Endothelial cell of umbilical vein (primary cell): ENCODE measurements around the gene DIPK1C. TPM values are rescaled to one million over a fixed set of nuclear protein-coding genes. Genes with fewer than 3 reads are reported as not detected.
"Not testable (repeated sequence)": the region's sequence is repeated elsewhere in the genome, so short reads cannot be mapped to it uniquely, and the experiment has no call there.

Experiments
- BruUV-seq: library from RNA; stranded (reverse); fragments of 400-500 nt; replicated peaks from 2 replicates; lab custom pipeline; 2021; lab: Mats Ljungman, UMichigan
- CTCF ChIA-PET: fragments of 300-600, 350-600 bp; sonication (Branson Sonifier 250); formaldehyde crosslinking; loops from one replicate; lab custom pipeline; 2021; ENCODE audit warnings: antibody characterized with exemption, inconsistent platforms; lab: Charles Lee
- POLR2A ChIA-PET: fragments of 300-600, 350-600 bp; sonication (Branson Sonifier 250); formaldehyde crosslinking; loops from one replicate; lab custom pipeline; 2021; ENCODE audit warnings: antibody characterized with exemption, inconsistent platforms; lab: Charles Lee
- DNase-seq: peaks from one replicate; pipeline ENCODE4 v3.0.0-alpha.2; 2011; ENCODE audit warnings: low read depth, low spot score
- FAIRE-seq: peaks from 2 replicates; lab custom pipeline; 2011; peaks lifted over from hg19 to GRCh38; lab: Jason Lieb, UNC
- H2AFZ ChIP-seq: 2 replicates; pipeline ENCODE4 v1.6.0; 2012; ENCODE audit warnings: low read depth, low read length, control low read depth, inconsistent platforms
- H3K27ac ChIP-seq: 2 replicates; pipeline ENCODE4 v1.5.1; 2011; ENCODE audit warnings: low read depth, mild to moderate bottlenecking, control low read depth, low read length, moderate library complexity; ENCODE audit not compliant: insufficient read depth
- H3K27me3 ChIP-seq, 2 experiments: 2 replicates each; pipeline versions ENCODE4 v1.6.0 to v1.6.1; 2011; ENCODE audit warnings: low read length in 2 of 2, mixed read lengths in 1 of 2; ENCODE audit not compliant: control insufficient read depth in 2 of 2, insufficient read depth in 2 of 2
- H3K36me3 ChIP-seq, 2 experiments: 2 replicates in 1 of 2; 3 replicates in 1 of 2; pipeline ENCODE4 v1.5.1; 2011; ENCODE audit warnings: low read length in 2 of 2, mild to moderate bottlenecking in 1 of 2, moderate library complexity in 1 of 2; ENCODE audit not compliant: control insufficient read depth in 2 of 2, insufficient read depth in 2 of 2; ENCODE audit errors: extremely low read depth in 1 of 2
- H3K4me1 ChIP-seq: 3 replicates; pipeline ENCODE4 v1.5.1; 2011; ENCODE audit warnings: mild to moderate bottlenecking, low read length; ENCODE audit not compliant: control insufficient read depth, insufficient read depth; ENCODE audit errors: extremely low read depth
- H3K4me2 ChIP-seq: 2 replicates; pipeline ENCODE4 v1.6.1; 2011; ENCODE audit warnings: low read length, control low read depth, mixed read lengths; ENCODE audit not compliant: insufficient read depth
- H3K4me3 ChIP-seq, 3 experiments: fragments of 200-600 bp in 1 of 3; sonication (generic), shearing (Covaris generic) in 1 of 3; replicated peaks in 1 of 3; 2 replicates each; pipeline ENCODE4 v1.5.1; 2011 to 2016; ENCODE audit warnings: control low read depth in 3 of 3, low read length in 3 of 3, mild to moderate bottlenecking in 2 of 3, inconsistent platforms in 1 of 3, low read depth in 1 of 3, moderate library complexity in 1 of 3; ENCODE audit not compliant: insufficient read depth in 1 of 3
- H3K79me2 ChIP-seq: 2 replicates; pipeline ENCODE4 v1.6.0; 2012; ENCODE audit warnings: low read length, inconsistent platforms; ENCODE audit not compliant: control insufficient read depth, insufficient read depth
- H3K9ac ChIP-seq: replicated peaks from 2 replicates; pipeline ENCODE3; 2011; ENCODE audit warnings: low read length, control low read depth; ENCODE audit not compliant: insufficient read depth; ENCODE audit errors: extremely low read depth
- H3K9me1 ChIP-seq: replicated peaks from 3 replicates; pipeline ENCODE4 v1.6.0; 2011; ENCODE audit warnings: mild to moderate bottlenecking, low read length; ENCODE audit not compliant: control insufficient read depth, insufficient read depth; ENCODE audit errors: extremely low read depth
- H3K9me3 ChIP-seq: replicated peaks from 2 replicates; pipeline ENCODE4 v1.5.1; 2012; ENCODE audit warnings: low read length, inconsistent platforms; ENCODE audit not compliant: control insufficient read depth, insufficient read depth
- H4K20me1 ChIP-seq: replicated peaks from 2 replicates; pipeline ENCODE3; 2011; ENCODE audit warnings: mild to moderate bottlenecking, low read length; ENCODE audit not compliant: control insufficient read depth, insufficient read depth; ENCODE audit errors: extremely low read depth
- CTCF ChIP-seq, 2 donors: IDR thresholded peaks; 1 replicate in 1 of 2; 2 replicates in 1 of 2; pipeline ENCODE4 v1.5.1; 2011; ENCODE audit warnings: low read length in 2 of 2, mild to moderate bottlenecking in 2 of 2, moderate library complexity in 2 of 2, control low read depth in 1 of 2, inconsistent platforms in 1 of 2, low read depth in 1 of 2; ENCODE audit not compliant: insufficient read depth in 1 of 2; ENCODE audit errors: extremely low read depth in 1 of 2
- EZH2 ChIP-seq: IDR thresholded peaks from 2 replicates; pipeline ENCODE4 v1.6.1; 2012; ENCODE audit warnings: borderline replicate concordance, low read depth, mild to moderate bottlenecking, moderate library complexity, low read length, inconsistent platforms; ENCODE audit not compliant: severe bottlenecking
- FOS ChIP-seq: IDR thresholded peaks from 2 replicates; pipeline ENCODE4 v1.6.1; 2011; ENCODE audit warnings: mild to moderate bottlenecking, low read length, moderate library complexity, borderline replicate concordance; ENCODE audit not compliant: insufficient read depth
- GATA2 ChIP-seq: IDR thresholded peaks from 2 replicates; pipeline ENCODE4 v1.7.0; 2011; ENCODE audit warnings: low read depth, mild to moderate bottlenecking, moderate library complexity, mixed read lengths, low read length; ENCODE audit not compliant: insufficient read length, insufficient read depth
- JUN ChIP-seq: IDR thresholded peaks from 2 replicates; pipeline ENCODE4 v1.6.1; 2011; ENCODE audit warnings: borderline replicate concordance, low read depth; ENCODE audit not compliant: insufficient read length, insufficient read depth
- MAX ChIP-seq: IDR thresholded peaks from 2 replicates; pipeline ENCODE4 v1.6.1; 2011; ENCODE audit not compliant: insufficient read depth, insufficient read length
- MYC ChIP-seq: IDR thresholded peaks from one replicate; pipeline ENCODE4 v1.6.1; 2011; ENCODE audit warnings: mild to moderate bottlenecking, low read depth, low read length
- POLR2A ChIP-seq: IDR thresholded peaks from 2 replicates; pipeline ENCODE4 v1.6.1; 2012; ENCODE audit warnings: low read depth, mild to moderate bottlenecking, control low read depth, low read length
- POLR2AphosphoS5 ChIP-seq: IDR thresholded peaks from 2 replicates; pipeline ENCODE4 v1.6.1; 2012; ENCODE audit warnings: low read depth, mild to moderate bottlenecking, control low read depth, low read length, moderate library complexity; ENCODE audit not compliant: insufficient read depth
- dilution Hi-C: fragments of 300-500 bp; cut with MboI; formaldehyde crosslinking; loops from one replicate; pipeline ENCODE4 v1.15.0; 2019; ENCODE audit warnings: low sequenced_read_pairs; ENCODE audit not compliant: extremely low pct_ligation_motif_present
- intact Hi-C: fragments of 100-400 bp; cut with micrococcal nuclease; formaldehyde crosslinking; loops from one replicate; pipeline ENCODE4 v1.10.0; 2022
- polyA plus RNA-seq, 4 experiments: library from polyadenylated mRNA; depleted of rRNA in 3 of 4; stranded (reverse) in 3 of 4; unstranded in 1 of 4; fragments of >200 nt; gene quantifications; 2 replicates each; pipeline versions ENCODE4 v1.2.1 to v1.2.3, GENCODE V29; 2011 to 2012; ENCODE audit warnings: missing spikeins in 1 of 4
- total RNA-seq: library from RNA; stranded (reverse); gene quantifications from 2 replicates; pipeline ENCODE4 v1.2.3, GENCODE V29; 2021

The DIPK1C gene
- total and polyA plus RNA-seq, 2 donors (not counting 3 experiments of a cell fraction or from before 2014, with no cell fraction given): not detected

- CTCF ChIA-PET: no interaction called here
- DNase-seq (no peak), FAIRE-seq (no peak)
- no peak overlapping the region for H3K27ac ChIP-seq
- POLR2A ChIA-PET: no interaction called here
- H3K79me2 ChIP-seq: peaks cover 23% of the 10 kb centered on the region
- TF ChIP-seq CTCF (IDR thresholded peaks at IDR 0.05; ENCODE audit: extremely low read depth in 1 of 2, insufficient read depth in 1 of 2, low read depth in 1 of 2, low read length in 2 of 2) (no peak), EZH2 (no peak), MYC (no peak), POLR2AphosphoS5 (no peak), POLR2A (no peak), GATA2 (no peak), MAX (no peak), JUN (no peak), FOS (no peak)
- no peaks in the 10 kb centered on the region for H4K20me1 ChIP-seq
- peaks cover 3 to 20% of the 10 kb centered on the region in 2 experiments for H3K36me3 ChIP-seq
- no peak overlapping the region for H3K4me3 ChIP-seq
- no peaks in the 10 kb centered on the region for H3K9me3 ChIP-seq
- no peak overlapping the region for H2AFZ ChIP-seq
- intact Hi-C loops: no loop called here
- dilution Hi-C loops: no loop called here
- H3K9ac ChIP-seq: no peak overlapping the region
- H3K4me2 ChIP-seq: no peak overlapping the region
- H3K9me1 ChIP-seq: no peaks in the 10 kb centered on the region
- H3K4me1 ChIP-seq: peaks cover 11% of the 10 kb centered on the region
- BruUV-seq: no TSS peak
- no peaks in the 10 kb centered on the region for H3K27me3 ChIP-seq
Measured at GRCh38 chr18:74501386-74501785, 44.3 kb upstream of the DIPK1C start.

- dilution Hi-C loops, H3K9ac ChIP-seq, FAIRE-seq: not testable (repeated sequence)
Measured at GRCh38 chr18:74500774-74501173, 43.7 kb upstream of the DIPK1C start.

More at GRCh38 chr18:74500774-74501173, 43.7 kb upstream of the DIPK1C start:
- H3K9me3 ChIP-seq, H2AFZ ChIP-seq, intact Hi-C loops, H3K9me1 ChIP-seq, DNase-seq, BruUV-seq, H3K4me2 ChIP-seq, H3K27me3 ChIP-seq, H3K4me3 ChIP-seq, H3K27ac ChIP-seq, H4K20me1 ChIP-seq, POLR2A ChIA-PET: not testable (repeated sequence)
- Histone ChIP-seq H3K4me1 (peaks cover 11% of the 10 kb centered on the region), H3K79me2 (peaks cover 23% of the 10 kb centered on the region), H3K36me3 (peaks cover 3 to 18% of the 10 kb centered on the region in 2 experiments)
- CTCF ChIA-PET: interaction anchor here (0.7 kb wide), 1 partner anchor 51 kb away, joined by 3 read pairs; no protein-coding TSS in a partner anchor
